ENCODE data around the gene MRPL47. TPM values are rescaled to one million over a fixed set of nuclear protein-coding genes. Genes with fewer than 3 reads are reported as not detected.

The MRPL47 gene
- total and polyA plus RNA-seq, 9 of the 15 experiments (the other 6 are each of a cell fraction or from before 2014, with no cell fraction given): 101 to 437 (median 141) TPM

- TF ChIP-seq UBTF (IDR thresholded peaks at IDR 0.05; ENCODE audit: borderline replicate concordance in 1 of 2, low read depth in 2 of 2, low read length in 2 of 2) (no peak), BRD9 (IDR thresholded peaks at IDR 0.05; ENCODE audit: low read depth, partially characterized antibody) (peak; percentile 54), NCOA1 (IDR thresholded peaks at IDR 0.05; ENCODE audit: low read depth) (no peak; the same call in 1 of the 2 replicates), ZNF639 (CRISPR knock-in tag; conservative IDR thresholded peaks at IDR 0.05 in 1 of 2, IDR thresholded peaks at IDR 0.05 in 1 of 2) (peak in 1 of 2 experiments; percentile 73; a peak in 1 of 4 replicates), RBM15 (IDR thresholded peaks at IDR 0.05; ENCODE audit: insufficient read depth, low read length) (no peak), EP300 (IDR thresholded peaks at IDR 0.05; ENCODE audit: low read length) (peak; percentile 35; the same call in 1 of the 2 replicates), KDM4B (IDR thresholded peaks at IDR 0.05; ENCODE audit: borderline replicate concordance in 2 of 2, low read depth in 1 of 2) (peak in 1 of 2 experiments; percentile 80; a peak in 1 of 4 replicates), NR2C2 (CRISPR knock-in tag; IDR thresholded peaks at IDR 0.05) (no peak), NR2C2 (tag; IDR thresholded peaks at IDR 0.05) (peak; percentile 62; the same call in 1 of the 2 replicates), TBL1XR1 (IDR thresholded peaks at IDR 0.05; ENCODE audit: low read length in 2 of 2) (peak in 1 of 2 experiments; percentile 53; a peak in 1 of 4 replicates), ZBED1 (IDR thresholded peaks at IDR 0.05) (no peak), ESRRA (IDR thresholded peaks at IDR 0.05; ENCODE audit: borderline replicate concordance, low read depth) (peak; percentile 99)
- TF ChIP-seq, protein P1, sequence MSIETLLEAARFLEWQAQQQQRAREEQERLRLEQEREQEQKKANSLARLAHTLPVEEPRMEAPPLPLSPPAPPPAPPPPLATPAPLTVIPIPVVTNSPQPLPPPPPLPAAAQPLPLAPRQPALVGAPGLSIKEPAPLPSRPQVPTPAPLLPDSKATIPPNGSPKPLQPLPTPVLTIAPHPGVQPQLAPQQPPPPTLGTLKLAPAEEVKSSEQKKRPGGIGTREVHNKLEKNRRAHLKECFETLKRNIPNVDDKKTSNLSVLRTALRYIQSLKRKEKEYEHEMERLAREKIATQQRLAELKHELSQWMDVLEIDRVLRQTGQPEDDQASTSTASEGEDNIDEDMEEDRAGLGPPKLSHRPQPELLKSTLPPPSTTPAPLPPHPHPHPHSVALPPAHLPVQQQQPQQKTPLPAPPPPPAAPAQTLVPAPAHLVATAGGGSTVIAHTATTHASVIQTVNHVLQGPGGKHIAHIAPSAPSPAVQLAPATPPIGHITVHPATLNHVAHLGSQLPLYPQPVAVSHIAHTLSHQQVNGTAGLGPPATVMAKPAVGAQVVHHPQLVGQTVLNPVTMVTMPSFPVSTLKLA (conservative IDR thresholded peaks at IDR 0.05): peak; percentile 58 to 81
- TF ChIP-seq, protein P2, sequence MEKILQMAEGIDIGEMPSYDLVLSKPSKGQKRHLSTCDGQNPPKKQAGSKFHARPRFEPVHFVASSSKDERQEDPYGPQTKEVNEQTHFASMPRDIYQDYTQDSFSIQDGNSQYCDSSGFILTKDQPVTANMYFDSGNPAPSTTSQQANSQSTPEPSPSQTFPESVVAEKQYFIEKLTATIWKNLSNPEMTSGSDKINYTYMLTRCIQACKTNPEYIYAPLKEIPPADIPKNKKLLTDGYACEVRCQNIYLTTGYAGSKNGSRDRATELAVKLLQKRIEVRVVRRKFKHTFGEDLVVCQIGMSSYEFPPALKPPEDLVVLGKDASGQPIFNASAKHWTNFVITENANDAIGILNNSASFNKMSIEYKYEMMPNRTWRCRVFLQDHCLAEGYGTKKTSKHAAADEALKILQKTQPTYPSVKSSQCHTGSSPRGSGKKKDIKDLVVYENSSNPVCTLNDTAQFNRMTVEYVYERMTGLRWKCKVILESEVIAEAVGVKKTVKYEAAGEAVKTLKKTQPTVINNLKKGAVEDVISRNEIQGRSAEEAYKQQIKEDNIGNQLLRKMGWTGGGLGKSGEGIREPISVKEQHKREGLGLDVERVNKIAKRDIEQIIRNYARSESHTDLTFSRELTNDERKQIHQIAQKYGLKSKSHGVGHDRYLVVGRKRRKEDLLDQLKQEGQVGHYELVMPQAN (IDR thresholded peaks at IDR 0.05; ENCODE audit: borderline replicate concordance): peak; percentile 76; the same call in 1 of the 2 replicates
- TF ChIP-seq, protein P3, sequence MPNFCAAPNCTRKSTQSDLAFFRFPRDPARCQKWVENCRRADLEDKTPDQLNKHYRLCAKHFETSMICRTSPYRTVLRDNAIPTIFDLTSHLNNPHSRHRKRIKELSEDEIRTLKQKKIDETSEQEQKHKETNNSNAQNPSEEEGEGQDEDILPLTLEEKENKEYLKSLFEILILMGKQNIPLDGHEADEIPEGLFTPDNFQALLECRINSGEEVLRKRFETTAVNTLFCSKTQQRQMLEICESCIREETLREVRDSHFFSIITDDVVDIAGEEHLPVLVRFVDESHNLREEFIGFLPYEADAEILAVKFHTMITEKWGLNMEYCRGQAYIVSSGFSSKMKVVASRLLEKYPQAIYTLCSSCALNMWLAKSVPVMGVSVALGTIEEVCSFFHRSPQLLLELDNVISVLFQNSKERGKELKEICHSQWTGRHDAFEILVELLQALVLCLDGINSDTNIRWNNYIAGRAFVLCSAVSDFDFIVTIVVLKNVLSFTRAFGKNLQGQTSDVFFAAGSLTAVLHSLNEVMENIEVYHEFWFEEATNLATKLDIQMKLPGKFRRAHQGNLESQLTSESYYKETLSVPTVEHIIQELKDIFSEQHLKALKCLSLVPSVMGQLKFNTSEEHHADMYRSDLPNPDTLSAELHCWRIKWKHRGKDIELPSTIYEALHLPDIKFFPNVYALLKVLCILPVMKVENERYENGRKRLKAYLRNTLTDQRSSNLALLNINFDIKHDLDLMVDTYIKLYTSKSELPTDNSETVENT (CRISPR knock-in tag; IDR thresholded peaks at IDR 0.05): 0 out of 2 replicates have a peak, but pooled peaks have one; percentile 42
Measured at GRCh38 chr3:179604321-179605078, at the start of gene MRPL47, which contains the start of gene NDUFB5 (continued).
